Amygdala (tissue), 56 donors: ENCODE measurements around the gene IQCK.

Source experiments
- DNase-seq, 56 donors: peaks; one replicate each; lab custom pipeline; 2025; lab: John Stamatoyannopoulos, UW

IQCK gene

DNA sequence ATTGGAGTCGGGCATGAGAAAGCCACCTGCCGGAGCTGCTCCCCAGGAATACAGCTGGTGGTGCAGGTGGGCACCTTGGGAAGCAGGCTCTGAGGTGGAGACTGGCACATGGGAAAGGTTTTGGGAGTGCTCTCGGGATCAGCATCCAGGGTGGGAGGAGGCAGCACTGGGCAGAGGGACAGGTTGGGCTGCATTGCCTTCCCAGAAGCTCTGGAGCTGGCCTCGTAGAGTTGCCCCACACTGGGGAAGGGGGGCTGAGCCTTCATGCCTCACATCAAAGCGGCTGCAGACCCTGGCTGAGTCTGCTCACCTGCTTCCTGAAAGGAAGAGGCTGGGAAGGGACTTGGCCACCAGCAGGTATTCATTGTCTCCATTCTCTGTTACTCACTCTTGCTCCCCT, 180.1 kb downstream of the IQCK start:
- DNase-seq = no peak

DNA sequence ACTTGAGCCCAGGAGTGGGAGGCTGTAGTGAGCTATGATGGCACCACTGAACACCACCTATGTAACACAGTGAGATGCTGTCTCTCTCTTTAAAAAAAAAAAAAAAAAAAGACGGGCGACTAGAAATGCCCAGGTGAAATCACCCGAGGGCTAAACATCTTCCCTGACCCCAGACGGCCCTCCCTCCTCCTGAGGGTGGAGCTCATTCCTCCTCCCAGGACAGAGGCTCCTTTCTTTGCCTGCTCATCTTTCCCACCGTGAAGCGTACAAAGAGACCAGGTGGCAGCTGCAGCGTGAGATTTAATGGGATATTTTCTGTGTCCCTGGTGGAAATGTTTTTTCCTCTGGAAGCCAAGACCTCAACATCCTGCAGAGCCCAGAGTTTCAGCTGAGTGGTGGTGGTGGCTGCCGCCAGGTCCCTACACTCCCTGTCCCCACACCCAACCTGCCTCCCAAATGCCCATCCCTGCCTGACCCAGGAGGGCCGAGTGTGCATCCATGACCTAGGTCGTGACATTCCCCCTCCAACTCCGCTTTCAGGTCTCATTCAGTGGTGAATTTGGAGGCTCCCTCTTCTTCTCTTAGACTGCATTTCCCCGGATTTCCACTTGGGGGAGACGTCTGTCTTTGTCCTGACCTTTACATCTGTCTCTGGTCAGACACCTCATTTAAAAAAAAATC, 181.0 kb downstream of the IQCK start:
- DNase-seq = peak in 9 of 56 donors; percentile 3 to 61 (median 5)

DNA sequence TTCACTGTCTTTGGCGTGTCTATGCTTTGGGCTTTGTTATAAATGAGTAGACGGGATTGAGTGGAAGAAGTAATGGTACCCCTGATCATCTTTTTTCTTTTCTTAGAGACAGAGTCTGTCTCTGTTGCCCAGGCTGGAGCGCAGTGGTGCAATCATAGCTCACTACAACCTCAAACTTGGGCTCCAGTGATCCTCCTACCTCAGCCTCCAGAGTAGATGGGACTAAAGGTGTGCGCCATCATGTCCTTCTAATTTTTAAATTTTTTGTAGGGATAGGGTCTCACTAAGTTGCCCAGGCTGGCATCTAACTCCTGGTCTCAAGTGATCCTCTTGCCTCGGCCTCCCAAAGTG, 181.5 kb downstream of the IQCK start:
- no peak for DNase-seq

DNA sequence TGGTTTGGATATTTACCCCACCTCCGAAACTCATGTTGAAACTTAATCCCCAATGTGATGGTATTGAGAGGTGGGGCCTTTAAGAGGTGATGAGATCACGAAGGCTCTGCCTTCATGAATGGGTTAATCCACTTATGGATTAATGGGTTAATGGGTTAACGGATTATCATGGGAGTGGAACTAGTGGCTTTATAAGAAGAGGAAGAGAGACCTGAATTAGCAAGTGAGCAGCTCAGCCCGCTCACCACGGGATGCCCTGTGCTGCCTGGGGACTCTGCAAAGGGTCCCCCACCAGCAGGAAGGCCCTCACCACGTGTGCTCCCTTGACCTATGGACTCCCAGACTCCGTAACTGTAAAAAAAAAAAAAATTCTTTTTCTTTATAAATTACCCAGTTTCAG, 183.1 kb downstream of the IQCK start:
- DNase-seq = no peak

DNA sequence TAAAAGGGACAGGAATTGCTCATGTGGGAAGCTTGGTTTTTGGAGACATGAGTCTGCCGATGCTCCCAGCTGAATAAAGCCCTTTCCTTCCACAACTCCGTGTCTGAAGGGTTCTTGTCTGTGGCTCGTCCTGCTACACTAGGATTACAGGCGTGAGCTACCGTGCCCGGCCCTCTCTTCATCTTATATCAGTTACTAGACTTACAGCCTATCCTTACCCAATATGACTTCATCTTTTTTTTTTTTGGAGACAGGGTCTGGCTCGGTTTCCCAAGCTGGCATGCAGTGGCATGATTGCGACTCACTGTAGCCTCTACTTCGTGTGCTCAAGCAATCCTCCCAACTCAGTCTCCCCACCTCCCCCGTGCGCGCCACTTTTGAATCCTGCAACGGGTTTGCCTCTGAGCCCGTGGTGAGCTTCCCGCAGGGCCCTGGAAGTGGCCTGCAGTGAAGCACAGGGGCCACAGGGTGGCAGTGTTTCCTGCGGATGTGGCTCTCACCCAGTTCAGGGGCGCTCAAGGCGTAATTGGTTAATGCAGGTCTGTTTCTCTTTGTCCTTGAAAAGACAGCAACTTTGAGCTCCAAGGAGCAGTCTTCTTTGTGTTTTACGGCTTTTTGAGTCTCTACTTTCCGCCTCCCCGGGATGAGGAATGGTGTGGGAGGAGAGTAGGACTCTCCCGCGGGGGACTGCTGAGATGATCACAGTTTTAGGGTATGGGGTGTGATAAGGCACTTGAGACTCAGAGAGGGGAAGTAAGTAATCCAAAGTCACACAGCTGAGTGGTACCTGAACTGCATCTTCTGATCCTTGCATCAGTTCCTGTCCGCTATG, 189.3 kb downstream of the IQCK start:
- peak in 46 of 56 donors; percentile 3 to 69 (median 24) for DNase-seq
